ENCODE measurements around the gene LRRC25.

GRCh38 chr19:18366021-18366435, 31.4 kb downstream of the LRRC25 start:
- no peak for TF ChIP-seq CTCF (IDR thresholded peaks at IDR 0.05)
- TF ChIP-seq POLR2A (IDR thresholded peaks at IDR 0.05): no peak

Data from heart left ventricle (tissue), 13 donors.